Lung (tissue), 12 donors: ENCODE measurements around the gene KCND3. TPM values are rescaled to one million over a fixed set of nuclear protein-coding genes. Genes with fewer than 3 reads are reported as not detected.

Experiments used
- ATAC-seq: fragments of 200-7000 bp; cut with Tn5 transposase; one replicate; pipeline ENCODE4 v1.9.1; 2020; ENCODE audit warnings: moderate number of reproducible peaks; ENCODE audit not compliant: insufficient read depth, low FRiP score
- DNase-seq, 3 donors: peaks; one replicate each; pipeline ENCODE4 v3.0.0-alpha.2; 2013 to 2017
- H3K27ac ChIP-seq, 2 donors: one replicate each; pipeline ENCODE4 v1.5.1; 2013; ENCODE audit warnings: mild to moderate bottlenecking in 2 of 2, moderate library complexity in 2 of 2, control low read depth in 1 of 2, inconsistent platforms in 1 of 2, low read depth in 1 of 2, low read length in 1 of 2
- H3K27me3 ChIP-seq, 3 donors: one replicate each; pipeline ENCODE4 v1.5.1; 2013; ENCODE audit warnings: low read length in 2 of 3; ENCODE audit not compliant: control insufficient read depth in 3 of 3, insufficient read depth in 3 of 3
- H3K36me3 ChIP-seq, 4 donors: one replicate each; pipeline ENCODE4 v1.5.1; 2013; ENCODE audit warnings: low read length in 4 of 4, mild to moderate bottlenecking in 1 of 4, moderate library complexity in 1 of 4; ENCODE audit not compliant: control insufficient read depth in 4 of 4, insufficient read depth in 4 of 4
- H3K4me1 ChIP-seq, 5 donors: one replicate each; pipeline ENCODE4 v1.5.1; 2013; ENCODE audit warnings: low read length in 5 of 5, mild to moderate bottlenecking in 2 of 5, moderate library complexity in 1 of 5; ENCODE audit not compliant: control insufficient read depth in 5 of 5, insufficient read depth in 5 of 5
- H3K4me3 ChIP-seq: one replicate; pipeline ENCODE4 v1.5.1; 2013; ENCODE audit warnings: mild to moderate bottlenecking, control low read depth, moderate library complexity
- H3K9ac ChIP-seq, 2 donors: one replicate each; pipeline ENCODE4 v1.5.1; 2013; ENCODE audit warnings: low read length in 2 of 2, control low read depth in 1 of 2; ENCODE audit not compliant: insufficient read depth in 1 of 2
- H3K9me3 ChIP-seq, 4 donors: one replicate each; pipeline ENCODE4 v1.5.1; 2013; ENCODE audit warnings: low read length in 3 of 4, mild to moderate bottlenecking in 1 of 4, moderate library complexity in 1 of 4; ENCODE audit not compliant: control insufficient read depth in 4 of 4, insufficient read depth in 3 of 4
- WGBS, 2 donors: extraction: QIAGEN DNeasy Blood & Tissue Kit; methylation state at CpG; one replicate each; pipeline ENCODE4 v1.1.7; 2013; 5-methylcytosine and 5-hydroxymethylcytosine counted together
- polyA plus RNA-seq, 2 donors: library from polyadenylated mRNA; stranded (reverse); fragments of 200-250 nt; gene quantifications; one replicate each; pipeline ENCODE4 v1.2.1, GENCODE V29; 2013
- total RNA-seq, 2 donors: library from RNA; depleted of rRNA in 1 of 2; stranded (reverse); fragments of >200 nt in 1 of 2; gene quantifications; one replicate each; pipeline ENCODE4 v1.2.1, GENCODE V29; 2014 to 2021
- TF ChIP-seq, protein P1 (sequence below): IDR thresholded peaks from 2 replicates; pipeline ENCODE4 v1.5.1; 2012; ENCODE audit warnings: mild to moderate bottlenecking; ENCODE audit errors: control extremely low read depth, extremely low read depth
- donor health status: control.
- donor health status: control.
- donor health status: Bipolar disorder and iron deficiency.
- donor health status: healthy.
- donor health status: DM: yes; HTN: yes; CAD: no.

KCND3 gene
- total and polyA plus RNA-seq, 4 donors: 1.3 to 12.1 (median 4.9) TPM

GRCh38 chr1:111983500-111983899 lies 6.0 kb downstream of the KCND3 start:
- no peak overlapping the region for H3K27ac ChIP-seq
- ATAC-seq: no peak
- H3K4me3 ChIP-seq: no peak overlapping the region
- H3K36me3 ChIP-seq: no peaks in the 10 kb centered on the region
- 87 to 91% methylated on average over 8 of the region's 8 CpGs for WGBS, 2 donors
- H3K4me1 ChIP-seq: peaks cover 0 to 2% (median 0%) of the 10 kb centered on the region in 5 donors
- no peaks in the 10 kb centered on the region for H3K9me3 ChIP-seq
- no peak overlapping the region for H3K9ac ChIP-seq
- TF ChIP-seq, protein P1, sequence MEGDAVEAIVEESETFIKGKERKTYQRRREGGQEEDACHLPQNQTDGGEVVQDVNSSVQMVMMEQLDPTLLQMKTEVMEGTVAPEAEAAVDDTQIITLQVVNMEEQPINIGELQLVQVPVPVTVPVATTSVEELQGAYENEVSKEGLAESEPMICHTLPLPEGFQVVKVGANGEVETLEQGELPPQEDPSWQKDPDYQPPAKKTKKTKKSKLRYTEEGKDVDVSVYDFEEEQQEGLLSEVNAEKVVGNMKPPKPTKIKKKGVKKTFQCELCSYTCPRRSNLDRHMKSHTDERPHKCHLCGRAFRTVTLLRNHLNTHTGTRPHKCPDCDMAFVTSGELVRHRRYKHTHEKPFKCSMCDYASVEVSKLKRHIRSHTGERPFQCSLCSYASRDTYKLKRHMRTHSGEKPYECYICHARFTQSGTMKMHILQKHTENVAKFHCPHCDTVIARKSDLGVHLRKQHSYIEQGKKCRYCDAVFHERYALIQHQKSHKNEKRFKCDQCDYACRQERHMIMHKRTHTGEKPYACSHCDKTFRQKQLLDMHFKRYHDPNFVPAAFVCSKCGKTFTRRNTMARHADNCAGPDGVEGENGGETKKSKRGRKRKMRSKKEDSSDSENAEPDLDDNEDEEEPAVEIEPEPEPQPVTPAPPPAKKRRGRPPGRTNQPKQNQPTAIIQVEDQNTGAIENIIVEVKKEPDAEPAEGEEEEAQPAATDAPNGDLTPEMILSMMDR: no peak
- peaks cover 0 to 36% (median 32%) of the 10 kb centered on the region in 3 donors for H3K27me3 ChIP-seq
- no peak for DNase-seq

DNA sequence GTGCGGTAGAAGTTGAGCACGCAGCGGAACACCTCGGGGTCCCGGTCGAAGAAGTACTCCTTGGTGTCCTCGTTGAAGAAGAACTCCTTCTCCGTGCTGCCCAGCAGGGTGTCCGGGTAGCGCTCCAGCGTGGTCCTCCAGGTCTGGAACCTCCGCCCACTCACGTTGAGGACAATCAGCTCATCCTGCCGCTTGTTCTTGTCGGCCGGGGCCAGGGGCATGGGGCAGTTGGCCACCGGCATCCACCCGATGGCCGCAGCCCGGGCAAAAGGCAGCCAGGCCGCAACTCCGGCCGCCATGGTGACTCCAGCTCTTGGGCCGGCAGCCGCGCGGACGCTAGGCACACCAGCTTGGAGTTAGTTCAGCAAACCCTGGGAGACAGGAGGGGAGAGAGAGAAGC lies 7.0 kb downstream of the KCND3 start:
- WGBS, 2 donors: 97% methylated on average over 27 to 28 of the region's 28 CpGs
- Histone ChIP-seq H3K27me3 (peaks cover 0 to 26% (median 24%) of the 10 kb centered on the region in 3 donors), H3K9ac (no peak overlapping the region), H3K4me1 (peaks cover 0 to 6% (median 0%) of the 10 kb centered on the region in 5 donors), H3K9me3 (no peaks in the 10 kb centered on the region), H3K27ac (no peak overlapping the region), H3K36me3 (no peaks in the 10 kb centered on the region), H3K4me3 (no peak overlapping the region)
- TF ChIP-seq, protein P1: no peak
- DNase-seq (no peak), ATAC-seq (no peak)

GRCh38 chr1:111981871-111982270 lies 7.6 kb downstream of the KCND3 start:
- TF ChIP-seq, protein P1: no peak
- H3K36me3 ChIP-seq: no peaks in the 10 kb centered on the region
- DNase-seq (no peak), ATAC-seq (no peak)
- no peak overlapping the region for H3K27ac ChIP-seq
- peaks cover 0 to 23% (median 19%) of the 10 kb centered on the region in 3 donors for H3K27me3 ChIP-seq
- WGBS, 2 donors: 97 to 99% methylated on average over 37 of the region's 37 CpGs
- no peaks in the 10 kb centered on the region for H3K9me3 ChIP-seq
- H3K4me1 ChIP-seq: peaks cover 0 to 6% (median 0%) of the 10 kb centered on the region in 5 donors
- no peak overlapping the region for H3K4me3 ChIP-seq
- no peak overlapping the region for H3K9ac ChIP-seq

DNA sequence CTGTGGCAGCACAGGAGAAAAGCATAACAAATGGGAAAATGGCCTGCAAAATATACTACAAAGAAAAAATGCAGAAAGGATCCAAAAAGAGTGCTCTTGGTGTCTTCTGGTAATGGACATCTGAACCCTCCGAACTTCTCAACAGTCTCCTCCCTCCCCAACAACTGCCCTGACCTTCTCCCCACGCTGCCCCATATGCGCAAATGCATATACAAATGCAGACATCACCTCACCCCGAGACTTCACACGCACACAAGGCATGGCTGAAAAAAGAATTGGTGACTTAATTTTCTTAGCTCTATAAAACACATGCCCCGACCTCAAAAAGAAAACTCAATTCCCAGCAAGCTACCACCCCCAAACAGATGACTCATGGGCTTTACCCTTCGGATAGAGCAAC lies 8.4 kb downstream of the KCND3 start:
- TF ChIP-seq, protein P1: no peak
- Histone ChIP-seq H3K36me3 (no peaks in the 10 kb centered on the region), H3K9me3 (no peaks in the 10 kb centered on the region), H3K4me1 (peaks cover 0 to 6% (median 0%) of the 10 kb centered on the region in 5 donors), H3K4me3 (no peak overlapping the region), H3K9ac (no peak overlapping the region), H3K27ac (no peak overlapping the region), H3K27me3 (peaks cover 0 to 19% (median 13%) of the 10 kb centered on the region in 3 donors)
- WGBS, 2 donors: 63 to 70% methylated on average over 7 of the region's 7 CpGs
- no peak for DNase-seq
- no peak for ATAC-seq
